Astrocyte (in vitro differentiated cells and primary cell): ENCODE results near the gene ANKIB1.

Source experiments
- CTCF ChIP-seq: IDR thresholded peaks from 2 replicates; pipeline ENCODE4 v1.5.1; 2011; ENCODE audit warnings: low read depth, mild to moderate bottlenecking, inconsistent platforms, low read length, moderate library complexity; ENCODE audit not compliant: insufficient read depth
- EZH2 ChIP-seq: IDR thresholded peaks from 2 replicates; pipeline ENCODE4 v1.6.1; 2012; ENCODE audit warnings: mild to moderate bottlenecking, low read length, inconsistent platforms; ENCODE audit not compliant: insufficient read depth

DNA sequence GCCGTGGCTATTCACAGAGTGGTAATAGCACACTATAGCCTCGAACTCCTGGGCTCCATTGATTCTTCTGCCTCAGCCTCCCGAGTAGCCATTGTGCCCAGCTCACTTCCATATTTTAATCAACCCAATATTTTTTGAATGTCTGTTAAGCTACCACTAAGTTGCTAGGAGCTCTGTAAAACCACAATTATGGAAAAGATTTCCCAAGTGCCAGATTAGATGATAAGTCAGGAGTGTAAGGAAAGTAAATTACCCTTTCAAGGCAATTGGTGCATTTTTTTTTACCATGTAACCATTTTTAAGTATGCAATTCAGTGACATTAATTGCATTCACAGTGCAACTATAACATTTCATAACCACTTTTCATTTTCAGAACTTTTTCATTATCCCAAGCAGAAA lies 114.0 kb downstream of the ANKIB1 start:
- TF ChIP-seq CTCF (no peak), EZH2 (no peak)
